ENCODE measurements around the gene PCGF2. TPM values are rescaled to one million over a fixed set of nuclear protein-coding genes. Genes with fewer than 3 reads are reported as not detected.

The PCGF2 gene
- total RNA-seq, 4 donors from 2014 or later, result 5.3 to 15.2 (median 7.0) TPM

- peak; percentile 91 to 92 for DNase-seq (ENCODE audit: low spot score in 2 of 2)
These were observed 1.3 kb upstream of the PCGF2 start for GRCh38 chr17:38749223-38750043.

GRCh38 chr17:38748892-38749222, 721 bp upstream of the PCGF2 start:
- no peaks in the 10 kb centered on the region for H3K27me3 ChIP-seq
- peaks cover 68% of the 10 kb centered on the region for H3K4me1 ChIP-seq
- H3K27ac ChIP-seq, result peak overlapping the region; percentile 92
- DNase-seq (ENCODE audit: low spot score in 2 of 2), result no peak
- WGBS, result 0% methylated on average over 11 of the region's 32 CpGs
- no peak for TF ChIP-seq CTCF (IDR thresholded peaks at IDR 0.05)
- TF ChIP-seq POLR2AphosphoS5 (IDR thresholded peaks at IDR 0.05), result no peak
- no peak for TF ChIP-seq EP300 (IDR thresholded peaks at IDR 0.05)
- TF ChIP-seq POLR2A (IDR thresholded peaks at IDR 0.05), result no peak
- H3K9me3 ChIP-seq, result no peaks in the 10 kb centered on the region
- H3K36me3 ChIP-seq, result no peaks in the 10 kb centered on the region
- peak overlapping the region; percentile 96 for H3K4me3 ChIP-seq

More at GRCh38 chr17:38749223-38750043, 1.3 kb upstream of the PCGF2 start:
- TF ChIP-seq POLR2AphosphoS5 (IDR thresholded peaks at IDR 0.05) (peak in 1 of 3 donors; percentile 38), CTCF (IDR thresholded peaks at IDR 0.05) (peak in 1 of 2 donors; percentile 2), EP300 (IDR thresholded peaks at IDR 0.05) (no peak)
- WGBS, result 0% methylated on average over 55 of the region's 79 CpGs
- H3K4me1 ChIP-seq, result peaks cover 70% of the 10 kb centered on the region
- no peaks in the 10 kb centered on the region for H3K9me3 ChIP-seq
- peak overlapping the region; percentile 92 for H3K27ac ChIP-seq
- H3K4me3 ChIP-seq, result peak overlapping the region; percentile 96
- peaks cover under 1% of the 10 kb centered on the region for H3K36me3 ChIP-seq
- no peaks in the 10 kb centered on the region for H3K27me3 ChIP-seq

- Histone ChIP-seq H3K9me3 (no peaks in the 10 kb centered on the region), H3K27ac (peak overlapping the region; percentile 92), H3K27me3 (no peaks in the 10 kb centered on the region), H3K4me1 (peaks cover 70% of the 10 kb centered on the region), H3K4me3 (peak overlapping the region; percentile 96), H3K36me3 (no peaks in the 10 kb centered on the region)
- DNase-seq (ENCODE audit: low spot score in 2 of 2), result no peak
- 2% methylated on average over 26 of the region's 64 CpGs for WGBS
- no peak for TF ChIP-seq EP300 (IDR thresholded peaks at IDR 0.05)
- TF ChIP-seq CTCF (IDR thresholded peaks at IDR 0.05), result no peak
- no peak for TF ChIP-seq POLR2A (IDR thresholded peaks at IDR 0.05)
- no peak for TF ChIP-seq POLR2AphosphoS5 (IDR thresholded peaks at IDR 0.05)
These were observed 530 bp downstream of the PCGF2 start for GRCh38 chr17:38747463-38748148.

GRCh38 chr17:38746849-38747462, 1.2 kb downstream of the PCGF2 start:
- peak overlapping the region; percentile 96 for H3K4me3 ChIP-seq
- no peaks in the 10 kb centered on the region for H3K36me3 ChIP-seq
- peaks cover 73% of the 10 kb centered on the region for H3K4me1 ChIP-seq
- no peaks in the 10 kb centered on the region for H3K27me3 ChIP-seq
- TF ChIP-seq POLR2AphosphoS5 (IDR thresholded peaks at IDR 0.05), result no peak
- no peak for TF ChIP-seq CTCF (IDR thresholded peaks at IDR 0.05)
- TF ChIP-seq EP300 (IDR thresholded peaks at IDR 0.05), result no peak
- TF ChIP-seq POLR2A (IDR thresholded peaks at IDR 0.05), result no peak
- H3K9me3 ChIP-seq, result no peaks in the 10 kb centered on the region
- peak overlapping the region; percentile 22 for H3K27ac ChIP-seq
- WGBS, result 6% methylated on average over 18 of the region's 21 CpGs
- no peak for DNase-seq (ENCODE audit: low spot score in 2 of 2)

Measured in suprapubic skin (tissue), 4 donors.